Measurements from ENCODE around the gene PSMD11. TPM values are rescaled to one million over a fixed set of nuclear protein-coding genes. Genes with fewer than 3 reads are reported as not detected.
A peak's percentile ranks its signal among the peaks of the same experiment; 100 is the strongest.

Gene PSMD11
- total RNA-seq, 4 donors from 2014 or later: 37.3 to 48.9 (median 46.8) TPM

DNA sequence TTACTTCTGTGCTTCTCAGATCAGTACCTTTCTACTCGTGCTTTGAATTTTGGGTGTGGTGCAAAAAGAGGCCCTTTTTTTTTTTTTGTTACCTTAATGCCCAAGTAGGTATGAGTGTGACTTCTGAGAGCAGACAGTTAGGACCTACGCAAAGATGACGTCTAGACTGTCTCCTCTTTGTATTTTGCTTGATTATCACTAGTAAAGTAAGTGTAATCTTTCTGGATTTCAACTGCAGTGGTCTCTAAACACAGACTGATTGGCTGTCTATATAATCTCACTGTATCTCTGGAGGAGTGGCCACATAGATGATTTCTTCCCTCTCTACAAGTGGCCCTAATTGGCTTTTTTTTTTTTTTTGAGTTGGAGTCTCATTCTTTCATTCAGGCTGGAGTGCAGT lies 30.9 kb downstream of the PSMD11 start:
- no peak overlapping the region for H3K4me3 ChIP-seq
- no peaks in the 10 kb centered on the region for H3K4me1 ChIP-seq
- H3K36me3 ChIP-seq: peaks cover 4 to 100% (median 31%) of the 10 kb centered on the region in 3 donors
- WGBS, 2 donors: 94% methylated on average over 3 of the region's 3 CpGs
- H3K9me3 ChIP-seq: no peaks in the 10 kb centered on the region
- no peaks in the 10 kb centered on the region for H3K27me3 ChIP-seq
- TF ChIP-seq POLR2A (IDR thresholded peaks at IDR 0.05) (no peak), EP300 (IDR thresholded peaks at IDR 0.05) (no peak)
- TF ChIP-seq, protein P1, sequence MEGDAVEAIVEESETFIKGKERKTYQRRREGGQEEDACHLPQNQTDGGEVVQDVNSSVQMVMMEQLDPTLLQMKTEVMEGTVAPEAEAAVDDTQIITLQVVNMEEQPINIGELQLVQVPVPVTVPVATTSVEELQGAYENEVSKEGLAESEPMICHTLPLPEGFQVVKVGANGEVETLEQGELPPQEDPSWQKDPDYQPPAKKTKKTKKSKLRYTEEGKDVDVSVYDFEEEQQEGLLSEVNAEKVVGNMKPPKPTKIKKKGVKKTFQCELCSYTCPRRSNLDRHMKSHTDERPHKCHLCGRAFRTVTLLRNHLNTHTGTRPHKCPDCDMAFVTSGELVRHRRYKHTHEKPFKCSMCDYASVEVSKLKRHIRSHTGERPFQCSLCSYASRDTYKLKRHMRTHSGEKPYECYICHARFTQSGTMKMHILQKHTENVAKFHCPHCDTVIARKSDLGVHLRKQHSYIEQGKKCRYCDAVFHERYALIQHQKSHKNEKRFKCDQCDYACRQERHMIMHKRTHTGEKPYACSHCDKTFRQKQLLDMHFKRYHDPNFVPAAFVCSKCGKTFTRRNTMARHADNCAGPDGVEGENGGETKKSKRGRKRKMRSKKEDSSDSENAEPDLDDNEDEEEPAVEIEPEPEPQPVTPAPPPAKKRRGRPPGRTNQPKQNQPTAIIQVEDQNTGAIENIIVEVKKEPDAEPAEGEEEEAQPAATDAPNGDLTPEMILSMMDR (IDR thresholded peaks at IDR 0.05): no peak
- no peak for DNase-seq (ENCODE audit: low spot score in 2 of 2)
- H3K27ac ChIP-seq: no peak overlapping the region

DNA sequence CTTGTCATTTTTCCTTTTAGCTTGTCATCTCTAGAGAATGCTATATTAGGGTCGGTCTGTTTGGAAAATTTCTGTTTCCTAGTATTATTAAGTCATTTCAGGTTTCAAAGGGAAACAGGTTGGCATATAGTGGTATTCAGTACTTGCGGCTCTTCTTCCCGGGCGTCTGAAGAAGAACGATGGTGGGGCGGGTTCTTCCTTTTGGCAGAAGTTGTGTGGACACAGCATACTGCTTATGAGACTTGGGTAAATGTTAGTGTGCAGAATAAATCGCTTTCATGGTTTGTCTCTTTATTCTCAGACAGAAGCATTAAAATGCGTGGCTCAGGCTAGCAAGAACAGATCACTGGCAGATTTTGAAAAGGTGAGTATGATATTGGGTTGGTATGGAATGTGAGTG lies 32.9 kb downstream of the PSMD11 start:
- Histone ChIP-seq H3K4me3 (no peak overlapping the region), H3K36me3 (peaks cover 6 to 98% (median 25%) of the 10 kb centered on the region in 3 donors), H3K9me3 (no peaks in the 10 kb centered on the region), H3K27me3 (no peaks in the 10 kb centered on the region), H3K27ac (no peak overlapping the region), H3K4me1 (no peaks in the 10 kb centered on the region)
- WGBS, 2 donors: 91 to 93% methylated on average over 8 of the region's 8 CpGs
- TF ChIP-seq POLR2A (IDR thresholded peaks at IDR 0.05) (no peak), EP300 (IDR thresholded peaks at IDR 0.05) (no peak)
- TF ChIP-seq, protein P1 (IDR thresholded peaks at IDR 0.05): no peak
- no peak for DNase-seq (ENCODE audit: low spot score in 2 of 2)

DNA sequence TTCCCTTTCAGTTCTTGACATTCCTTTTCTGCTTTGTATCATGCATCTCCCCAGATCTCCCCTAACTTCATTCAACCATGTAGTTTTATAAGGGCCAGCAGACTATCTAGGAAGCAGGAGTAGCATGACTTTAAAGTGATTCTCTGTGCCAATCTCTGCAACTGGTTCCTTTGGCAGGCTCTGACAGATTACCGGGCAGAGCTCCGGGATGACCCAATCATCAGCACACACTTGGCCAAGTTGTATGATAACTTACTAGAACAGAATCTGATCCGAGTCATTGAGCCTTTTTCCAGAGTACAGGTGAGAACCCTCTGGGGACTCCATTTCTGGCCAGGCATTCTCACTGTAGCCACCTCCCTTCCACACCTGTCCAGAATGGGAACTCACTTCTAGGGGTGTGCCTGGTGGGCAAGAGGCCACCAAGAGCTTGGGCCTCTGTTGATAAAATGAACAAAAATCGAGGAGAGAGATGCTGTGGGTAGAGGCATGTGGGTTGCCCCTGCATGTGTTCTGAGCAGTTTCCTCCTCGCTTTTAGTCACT lies 34.8 kb downstream of the PSMD11 start:
- no peak for DNase-seq (ENCODE audit: low spot score in 2 of 2)
- WGBS, 2 donors: 79 to 89% methylated on average over 5 of the region's 5 CpGs
- no peaks in the 10 kb centered on the region for H3K9me3 ChIP-seq
- no peak overlapping the region for H3K27ac ChIP-seq
- peaks cover 6 to 85% (median 17%) of the 10 kb centered on the region in 3 donors for H3K36me3 ChIP-seq
- H3K27me3 ChIP-seq: no peaks in the 10 kb centered on the region
- no peak overlapping the region for H3K4me3 ChIP-seq
- TF ChIP-seq EP300 (IDR thresholded peaks at IDR 0.05) (no peak), POLR2A (IDR thresholded peaks at IDR 0.05) (no peak)
- TF ChIP-seq, protein P1 (IDR thresholded peaks at IDR 0.05): no peak
- H3K4me1 ChIP-seq: peaks cover 0 to 16% (median 6%) of the 10 kb centered on the region in 4 donors

DNA sequence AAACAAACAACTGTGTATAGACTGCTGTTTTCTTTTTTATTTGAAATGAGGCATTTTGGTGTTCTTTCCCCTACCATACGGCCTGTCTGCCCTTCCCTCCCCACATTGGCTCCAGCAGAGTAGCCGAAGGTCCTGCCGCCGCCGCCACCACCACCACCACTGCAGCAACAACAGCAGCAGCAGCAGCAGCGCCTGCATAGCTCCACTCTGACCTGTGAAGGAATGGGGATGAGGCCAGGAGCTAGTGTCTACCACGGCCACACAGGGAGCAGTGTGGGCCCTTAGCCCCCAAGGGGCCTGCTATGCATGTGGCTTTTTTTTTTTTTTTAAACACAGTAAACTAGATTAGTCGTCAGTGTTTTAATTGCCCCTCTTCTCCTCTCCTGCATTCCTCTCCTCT lies 36.9 kb downstream of the PSMD11 start:
- Histone ChIP-seq H3K4me3 (no peak overlapping the region), H3K9me3 (no peaks in the 10 kb centered on the region), H3K27ac (no peak overlapping the region), H3K27me3 (no peaks in the 10 kb centered on the region), H3K4me1 (peaks cover 0 to 36% (median 16%) of the 10 kb centered on the region in 4 donors), H3K36me3 (peaks cover 6 to 65% (median 7%) of the 10 kb centered on the region in 3 donors)
- 75 to 80% methylated on average over 8 of the region's 8 CpGs for WGBS, 2 donors
- DNase-seq (ENCODE audit: low spot score in 2 of 2): no peak
- TF ChIP-seq, protein P1 (IDR thresholded peaks at IDR 0.05): no peak
- TF ChIP-seq EP300 (IDR thresholded peaks at IDR 0.05) (no peak), POLR2A (IDR thresholded peaks at IDR 0.05) (no peak)

DNA sequence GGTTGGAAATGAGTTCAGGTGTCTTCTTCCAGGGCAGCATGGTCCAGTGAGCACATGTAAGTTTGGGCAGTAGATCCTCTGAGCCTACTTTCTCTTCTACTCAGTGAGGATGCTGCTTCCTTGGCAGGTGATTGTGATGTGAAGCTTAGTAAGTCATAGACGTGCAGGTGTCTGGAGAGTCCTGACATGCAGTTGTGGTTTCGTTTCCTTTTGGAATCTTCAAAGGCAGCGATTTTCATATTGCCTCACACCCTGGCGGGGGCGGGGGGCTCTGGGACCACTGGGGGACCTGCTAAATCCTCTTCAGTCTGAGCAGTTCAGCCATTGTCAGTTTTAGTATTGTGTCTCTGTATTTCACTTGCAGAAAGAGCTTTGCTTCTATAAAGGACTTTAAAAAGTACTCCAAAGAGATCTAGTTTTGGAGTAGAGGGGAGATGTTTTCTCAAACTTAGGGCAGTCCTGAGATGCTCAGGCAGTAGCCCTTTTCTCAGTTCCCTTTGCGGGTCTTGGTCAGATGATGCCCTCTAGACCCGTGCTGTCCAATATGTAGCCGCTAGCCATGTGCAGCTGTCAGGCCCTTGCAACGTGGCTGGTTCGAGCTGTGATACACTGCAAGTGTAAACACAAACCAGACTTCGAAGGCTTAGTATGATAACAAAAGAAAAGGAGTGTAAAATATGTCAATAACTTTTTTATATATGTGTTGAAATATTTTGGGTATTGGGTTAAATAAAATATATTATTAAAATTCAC lies 38.4 kb downstream of the PSMD11 start:
- 68% methylated on average over 11 of the region's 11 CpGs for WGBS, 2 donors
- Histone ChIP-seq H3K9me3 (no peaks in the 10 kb centered on the region), H3K27me3 (no peaks in the 10 kb centered on the region), H3K4me3 (no peak overlapping the region), H3K27ac (peak overlapping the region; percentile 14 to 79 (median 55)), H3K36me3 (peaks cover 0 to 49% (median 3%) of the 10 kb centered on the region in 3 donors), H3K4me1 (peaks cover 0 to 42% (median 18%) of the 10 kb centered on the region in 4 donors)
- TF ChIP-seq, protein P1 (IDR thresholded peaks at IDR 0.05): no peak
- TF ChIP-seq POLR2A (IDR thresholded peaks at IDR 0.05): no peak
- DNase-seq (ENCODE audit: low spot score in 2 of 2): no peak
